ENCODE data around the gene IFT57.

IFT57 gene

GRCh38 chr3:108215871-108216270 is 6.4 kb downstream of the IFT57 start:
- Histone ChIP-seq H3K27me3 (replicated peaks; ENCODE audit: control insufficient read depth, insufficient read depth, low read length) (no peaks in the 10 kb centered on the region), H3K4me3 (ENCODE audit: low read length) (peak overlapping the region; percentile 26), H3K9ac (ENCODE audit: low read length) (no peak overlapping the region), H3K4me1 (ENCODE audit: control insufficient read depth, insufficient read depth, low read length) (peaks cover 20% of the 10 kb centered on the region), H3K9me3 (ENCODE audit: control insufficient read depth, low read length) (no peaks in the 10 kb centered on the region), H3K36me3 (ENCODE audit: control insufficient read depth, insufficient read depth, low read length, severe bottlenecking) (peaks cover 16% of the 10 kb centered on the region)
- DNase-seq (ENCODE audit: low read depth) = peak; percentile 55

GRCh38 chr3:108209579-108209978 is 12.6 kb downstream of the IFT57 start:
- H3K4me1 ChIP-seq (ENCODE audit: control insufficient read depth, insufficient read depth, low read length) = no peaks in the 10 kb centered on the region
- DNase-seq (ENCODE audit: low read depth) = no peak
- no peaks in the 10 kb centered on the region for H3K9me3 ChIP-seq (ENCODE audit: control insufficient read depth, low read length)
- H3K36me3 ChIP-seq (ENCODE audit: control insufficient read depth, insufficient read depth, low read length, severe bottlenecking) = peaks cover 37% of the 10 kb centered on the region
- H3K4me3 ChIP-seq (ENCODE audit: low read length) = no peak overlapping the region
- no peaks in the 10 kb centered on the region for H3K27me3 ChIP-seq (replicated peaks; ENCODE audit: control insufficient read depth, insufficient read depth, low read length)
- H3K9ac ChIP-seq (ENCODE audit: low read length) = no peak overlapping the region

- Histone ChIP-seq H3K36me3 (ENCODE audit: control insufficient read depth, insufficient read depth, low read length, severe bottlenecking) (peaks cover 34% of the 10 kb centered on the region), H3K9me3 (ENCODE audit: control insufficient read depth, low read length) (no peaks in the 10 kb centered on the region), H3K9ac (ENCODE audit: low read length) (no peak overlapping the region), H3K4me1 (ENCODE audit: control insufficient read depth, insufficient read depth, low read length) (no peaks in the 10 kb centered on the region), H3K27me3 (replicated peaks; ENCODE audit: control insufficient read depth, insufficient read depth, low read length) (no peaks in the 10 kb centered on the region), H3K4me3 (ENCODE audit: low read length) (no peak overlapping the region)
- DNase-seq (ENCODE audit: low read depth) = no peak
These were observed 13.4 kb downstream of the IFT57 start for GRCh38 chr3:108208831-108209230.

- Histone ChIP-seq H3K36me3 (ENCODE audit: control insufficient read depth, insufficient read depth, low read length, severe bottlenecking) (peaks cover 8% of the 10 kb centered on the region), H3K27me3 (replicated peaks; ENCODE audit: control insufficient read depth, insufficient read depth, low read length) (no peaks in the 10 kb centered on the region), H3K4me1 (ENCODE audit: control insufficient read depth, insufficient read depth, low read length) (peaks cover 11% of the 10 kb centered on the region), H3K9ac (ENCODE audit: low read length) (no peak overlapping the region), H3K9me3 (ENCODE audit: control insufficient read depth, low read length) (no peaks in the 10 kb centered on the region), H3K4me3 (ENCODE audit: low read length) (no peak overlapping the region)
- DNase-seq (ENCODE audit: low read depth) = peak; percentile 38
These were observed 19.4 kb downstream of the IFT57 start for GRCh38 chr3:108202834-108203233.

- Histone ChIP-seq H3K36me3 (ENCODE audit: control insufficient read depth, insufficient read depth, low read length, severe bottlenecking) (peaks cover 5% of the 10 kb centered on the region), H3K4me3 (ENCODE audit: low read length) (no peak overlapping the region), H3K27me3 (replicated peaks; ENCODE audit: control insufficient read depth, insufficient read depth, low read length) (no peaks in the 10 kb centered on the region), H3K4me1 (ENCODE audit: control insufficient read depth, insufficient read depth, low read length) (peaks cover 11% of the 10 kb centered on the region), H3K9ac (ENCODE audit: low read length) (no peak overlapping the region), H3K9me3 (ENCODE audit: control insufficient read depth, low read length) (no peaks in the 10 kb centered on the region)
- DNase-seq (ENCODE audit: low read depth) = no peak
These were observed 20.1 kb downstream of the IFT57 start for GRCh38 chr3:108202080-108202479.

GRCh38 chr3:108201258-108201657 is 21.0 kb downstream of the IFT57 start:
- no peak overlapping the region for H3K9ac ChIP-seq (ENCODE audit: low read length)
- H3K27me3 ChIP-seq (replicated peaks; ENCODE audit: control insufficient read depth, insufficient read depth, low read length) = no peaks in the 10 kb centered on the region
- H3K4me3 ChIP-seq (ENCODE audit: low read length) = no peak overlapping the region
- no peaks in the 10 kb centered on the region for H3K9me3 ChIP-seq (ENCODE audit: control insufficient read depth, low read length)
- DNase-seq (ENCODE audit: low read depth) = no peak
- H3K4me1 ChIP-seq (ENCODE audit: control insufficient read depth, insufficient read depth, low read length) = peaks cover 11% of the 10 kb centered on the region
- H3K36me3 ChIP-seq (ENCODE audit: control insufficient read depth, insufficient read depth, low read length, severe bottlenecking) = peaks cover 2% of the 10 kb centered on the region

- no peak for DNase-seq (ENCODE audit: low read depth)
- Histone ChIP-seq H3K27me3 (replicated peaks; ENCODE audit: control insufficient read depth, insufficient read depth, low read length) (no peaks in the 10 kb centered on the region), H3K4me1 (ENCODE audit: control insufficient read depth, insufficient read depth, low read length) (peaks cover 11% of the 10 kb centered on the region), H3K9me3 (ENCODE audit: control insufficient read depth, low read length) (no peaks in the 10 kb centered on the region), H3K9ac (ENCODE audit: low read length) (no peak overlapping the region), H3K4me3 (ENCODE audit: low read length) (no peak overlapping the region), H3K36me3 (ENCODE audit: control insufficient read depth, insufficient read depth, low read length, severe bottlenecking) (peaks cover under 1% of the 10 kb centered on the region)
These were observed 21.6 kb downstream of the IFT57 start for GRCh38 chr3:108200578-108200977.

- no peak for DNase-seq (ENCODE audit: low read depth)
- Histone ChIP-seq H3K27me3 (replicated peaks; ENCODE audit: control insufficient read depth, insufficient read depth, low read length) (no peaks in the 10 kb centered on the region), H3K4me3 (ENCODE audit: low read length) (no peak overlapping the region), H3K4me1 (ENCODE audit: control insufficient read depth, insufficient read depth, low read length) (peaks cover 11% of the 10 kb centered on the region), H3K9me3 (ENCODE audit: control insufficient read depth, low read length) (no peaks in the 10 kb centered on the region), H3K9ac (ENCODE audit: low read length) (no peak overlapping the region), H3K36me3 (ENCODE audit: control insufficient read depth, insufficient read depth, low read length, severe bottlenecking) (peaks cover 6% of the 10 kb centered on the region)
These were observed 22.2 kb downstream of the IFT57 start for GRCh38 chr3:108200024-108200423.

GRCh38 chr3:108191394-108191793 is 30.8 kb downstream of the IFT57 start:
- Histone ChIP-seq H3K27me3 (replicated peaks; ENCODE audit: control insufficient read depth, insufficient read depth, low read length) (no peaks in the 10 kb centered on the region), H3K9me3 (ENCODE audit: control insufficient read depth, low read length) (peaks cover 6% of the 10 kb centered on the region), H3K36me3 (ENCODE audit: control insufficient read depth, insufficient read depth, low read length, severe bottlenecking) (peaks cover 45% of the 10 kb centered on the region), H3K4me3 (ENCODE audit: low read length) (no peak overlapping the region), H3K9ac (ENCODE audit: low read length) (no peak overlapping the region), H3K4me1 (ENCODE audit: control insufficient read depth, insufficient read depth, low read length) (no peaks in the 10 kb centered on the region)
- DNase-seq (ENCODE audit: low read depth) = no peak

- H3K27me3 ChIP-seq (replicated peaks; ENCODE audit: control insufficient read depth, insufficient read depth, low read length) = no peaks in the 10 kb centered on the region
- no peaks in the 10 kb centered on the region for H3K4me1 ChIP-seq (ENCODE audit: control insufficient read depth, insufficient read depth, low read length)
- H3K9ac ChIP-seq (ENCODE audit: low read length) = no peak overlapping the region
- no peak overlapping the region for H3K4me3 ChIP-seq (ENCODE audit: low read length)
- no peak for DNase-seq (ENCODE audit: low read depth)
- peaks cover 6% of the 10 kb centered on the region for H3K9me3 ChIP-seq (ENCODE audit: control insufficient read depth, low read length)
- H3K36me3 ChIP-seq (ENCODE audit: control insufficient read depth, insufficient read depth, low read length, severe bottlenecking) = peaks cover 47% of the 10 kb centered on the region
These were observed 31.9 kb downstream of the IFT57 start for GRCh38 chr3:108190346-108190745.

GRCh38 chr3:108189440-108189839 is 32.8 kb downstream of the IFT57 start:
- Histone ChIP-seq H3K4me3 (ENCODE audit: low read length) (no peak overlapping the region), H3K36me3 (ENCODE audit: control insufficient read depth, insufficient read depth, low read length, severe bottlenecking) (peaks cover 42% of the 10 kb centered on the region), H3K9me3 (ENCODE audit: control insufficient read depth, low read length) (peaks cover 2% of the 10 kb centered on the region), H3K9ac (ENCODE audit: low read length) (no peak overlapping the region), H3K4me1 (ENCODE audit: control insufficient read depth, insufficient read depth, low read length) (no peaks in the 10 kb centered on the region), H3K27me3 (replicated peaks; ENCODE audit: control insufficient read depth, insufficient read depth, low read length) (no peaks in the 10 kb centered on the region)
- no peak for DNase-seq (ENCODE audit: low read depth)

- H3K27me3 ChIP-seq (replicated peaks; ENCODE audit: control insufficient read depth, insufficient read depth, low read length) = no peaks in the 10 kb centered on the region
- peaks cover 33% of the 10 kb centered on the region for H3K36me3 ChIP-seq (ENCODE audit: control insufficient read depth, insufficient read depth, low read length, severe bottlenecking)
- H3K4me1 ChIP-seq (ENCODE audit: control insufficient read depth, insufficient read depth, low read length) = no peaks in the 10 kb centered on the region
- no peaks in the 10 kb centered on the region for H3K9me3 ChIP-seq (ENCODE audit: control insufficient read depth, low read length)
- no peak overlapping the region for H3K9ac ChIP-seq (ENCODE audit: low read length)
- no peak for DNase-seq (ENCODE audit: low read depth)
- no peak overlapping the region for H3K4me3 ChIP-seq (ENCODE audit: low read length)
These were observed 36.7 kb downstream of the IFT57 start for GRCh38 chr3:108185536-108185935.
